GM19463 (cell line): ENCODE results near the gene OBI1.
"Not testable (repeated sequence)": the region's sequence is repeated elsewhere in the genome, so short reads cannot be mapped to it uniquely, and the experiment has no call there.

ENCODE experiments used
- ATAC-seq: cut with Tn5 transposase; IDR thresholded peaks from one replicate; pipeline ENCODE4 v1.9.1; 2021; ENCODE audit warnings: mild to moderate bottlenecking, moderate library complexity; ENCODE audit not compliant: unreplicated experiment

Gene OBI1

GRCh38 chr13:78650717-78651083 is 8.3 kb downstream of the OBI1 start:
- ATAC-seq: no peak

GRCh38 chr13:78649997-78650716 is 8.8 kb downstream of the OBI1 start:
- ATAC-seq: no peak

- ATAC-seq: not testable (repeated sequence)
Measured at GRCh38 chr13:78647109-78647678, 11.8 kb downstream of the OBI1 start.

- no peak for ATAC-seq
Measured at GRCh38 chr13:78638216-78638615, 20.7 kb downstream of the OBI1 start.

GRCh38 chr13:78636495-78636894 is 22.5 kb downstream of the OBI1 start:
- ATAC-seq: no peak

GRCh38 chr13:78632996-78633395 is 26.0 kb downstream of the OBI1 start:
- ATAC-seq: no peak

- no peak for ATAC-seq
Measured at GRCh38 chr13:78631077-78631476, 27.9 kb downstream of the OBI1 start.

GRCh38 chr13:78630511-78630910 is 28.4 kb downstream of the OBI1 start:
- no peak for ATAC-seq

GRCh38 chr13:78625384-78625783 is 33.6 kb downstream of the OBI1 start:
- ATAC-seq: no peak

- no peak for ATAC-seq
Measured at GRCh38 chr13:78623132-78623531, 35.8 kb downstream of the OBI1 start.

GRCh38 chr13:78620936-78621470 is 38.0 kb downstream of the OBI1 start:
- ATAC-seq: no peak

- no peak for ATAC-seq
Measured at GRCh38 chr13:78618411-78618810, 40.5 kb downstream of the OBI1 start.

GRCh38 chr13:78611040-78611439 is 47.9 kb downstream of the OBI1 start:
- ATAC-seq: no peak

- ATAC-seq: no peak
Measured at GRCh38 chr13:78610381-78610883, 48.5 kb downstream of the OBI1 start.

GRCh38 chr13:78609464-78610205 is 49.3 kb downstream of the OBI1 start:
- ATAC-seq: no peak

- ATAC-seq: no peak
Measured at GRCh38 chr13:78608688-78609463, 50.1 kb downstream of the OBI1 start.

GRCh38 chr13:78608252-78608687 is 50.7 kb downstream of the OBI1 start:
- ATAC-seq: no peak

GRCh38 chr13:78607409-78608251 is 51.3 kb downstream of the OBI1 start:
- no peak for ATAC-seq

- no peak for ATAC-seq
Measured at GRCh38 chr13:78606471-78607408, 52.2 kb downstream of the OBI1 start.
